ENCODE results near the gene ABTB2.

Gene ABTB2

DNA sequence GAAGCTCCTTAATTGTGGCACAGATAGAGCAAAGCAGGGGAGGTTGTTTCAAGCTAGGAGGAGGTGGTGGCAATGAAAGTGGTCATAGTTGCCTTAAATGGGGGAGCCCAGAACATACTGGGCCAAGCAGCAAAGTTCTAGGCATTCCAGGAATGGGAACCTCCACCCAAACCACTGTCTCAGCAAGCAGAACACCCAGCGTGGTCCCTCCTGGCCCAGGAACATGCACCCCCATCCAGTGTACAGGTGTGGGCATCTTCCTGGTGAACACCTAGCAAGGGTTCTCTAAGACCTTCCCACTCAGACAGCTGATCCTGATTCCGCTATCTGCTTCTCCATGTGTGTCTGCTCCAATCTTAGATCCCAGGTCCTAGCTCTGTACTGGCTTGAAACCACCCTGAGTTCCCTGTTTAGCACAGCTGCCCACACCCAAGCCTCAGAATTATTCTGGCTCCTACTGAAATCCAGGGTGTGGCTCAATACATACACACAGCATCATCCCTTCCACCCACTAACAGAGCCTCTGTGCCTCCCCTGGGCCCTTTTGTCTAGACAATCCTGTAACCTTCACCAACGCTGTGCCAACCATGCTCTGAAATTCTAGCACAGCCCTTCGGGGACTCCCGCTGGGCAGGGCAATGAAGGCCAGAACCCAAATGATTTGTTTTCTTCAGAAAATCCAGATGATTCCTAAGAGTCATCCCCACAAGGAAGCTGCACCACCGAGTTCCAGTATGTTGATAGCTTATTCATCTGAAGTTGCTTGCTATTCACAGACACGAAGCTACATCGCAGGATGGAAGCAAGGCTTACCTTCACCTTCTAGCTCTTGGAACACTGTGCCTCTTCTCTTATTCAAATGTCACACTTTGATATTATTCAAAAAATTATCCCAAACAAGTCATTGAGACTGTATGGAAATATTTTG is 76.6 kb downstream of the ABTB2 start:
- no peak for DNase-seq

- DNase-seq, result no peak
Measured at GRCh38 chr11:34278693-34279297, 79.0 kb downstream of the ABTB2 start.

DNA sequence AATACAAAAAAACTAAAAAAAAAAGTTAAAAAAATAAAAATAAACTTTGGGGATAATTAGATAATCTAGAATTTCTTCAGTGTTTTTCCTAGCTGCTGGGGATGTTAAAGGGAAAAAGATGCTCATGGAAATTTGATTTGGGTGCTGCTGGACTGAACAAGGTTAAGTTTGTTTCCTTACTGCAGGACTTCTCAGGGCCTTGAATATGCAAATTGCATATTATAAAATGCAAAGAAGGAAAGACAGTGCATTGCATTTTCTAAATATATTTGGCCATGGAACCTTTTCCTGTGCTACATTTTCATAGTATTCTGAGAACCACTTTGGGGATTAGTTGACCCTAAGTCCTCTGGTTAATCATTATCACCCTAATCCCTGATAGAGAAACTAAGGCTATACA is 79.6 kb downstream of the ABTB2 start:
- DNase-seq, result no peak

GRCh38 chr11:34277171-34277570 is 80.6 kb downstream of the ABTB2 start:
- no peak for DNase-seq

- no peak for DNase-seq
Measured at GRCh38 chr11:34276352-34276864, 81.4 kb downstream of the ABTB2 start.

- DNase-seq, result no peak
Measured at GRCh38 chr11:34275486-34275885, 82.3 kb downstream of the ABTB2 start.

- DNase-seq, result no peak
Measured at GRCh38 chr11:34274712-34275398, 83.0 kb downstream of the ABTB2 start.

DNA sequence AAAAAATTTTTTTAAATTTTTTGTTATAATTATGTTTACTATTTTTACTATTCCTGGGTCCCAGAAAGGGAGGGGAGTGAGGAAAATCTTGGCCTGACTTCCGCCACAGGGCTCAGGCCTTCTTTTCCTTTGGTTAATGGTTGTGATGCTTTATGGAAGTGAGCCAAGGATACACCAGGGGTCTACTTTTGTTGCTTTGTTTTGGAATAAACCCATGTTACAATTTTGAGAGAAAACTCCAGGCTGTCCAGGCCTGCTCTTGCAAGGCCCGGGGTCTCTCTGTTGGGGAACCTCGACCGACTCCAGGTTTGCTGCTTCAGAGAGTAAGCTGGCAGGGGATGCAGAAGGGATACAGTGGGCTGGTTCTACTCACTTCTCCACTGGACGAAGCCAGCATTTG is 84.7 kb downstream of the ABTB2 start:
- DNase-seq, result no peak

- no peak for DNase-seq
Measured at GRCh38 chr11:34271727-34272126, 86.1 kb downstream of the ABTB2 start.

DNA sequence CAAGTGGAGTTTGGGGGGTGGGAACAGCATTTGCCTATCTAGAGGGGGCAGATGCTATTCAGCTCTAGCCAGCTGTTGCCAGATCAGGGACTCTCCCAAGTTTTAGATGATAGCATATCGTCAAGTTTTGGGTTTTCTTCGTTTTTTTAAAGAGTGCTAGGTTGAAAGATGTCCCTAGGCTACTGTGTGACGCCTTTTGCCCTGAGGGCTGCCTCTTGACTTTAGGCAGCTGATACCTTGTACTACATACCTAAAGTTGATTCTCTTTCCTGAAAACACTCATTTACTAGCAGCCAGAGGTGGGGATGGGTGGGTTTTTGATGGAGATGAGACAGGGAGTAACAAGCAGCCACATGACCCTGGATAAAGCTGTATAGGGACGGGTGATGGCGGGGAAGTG is 87.1 kb downstream of the ABTB2 start:
- no peak for DNase-seq

DNA sequence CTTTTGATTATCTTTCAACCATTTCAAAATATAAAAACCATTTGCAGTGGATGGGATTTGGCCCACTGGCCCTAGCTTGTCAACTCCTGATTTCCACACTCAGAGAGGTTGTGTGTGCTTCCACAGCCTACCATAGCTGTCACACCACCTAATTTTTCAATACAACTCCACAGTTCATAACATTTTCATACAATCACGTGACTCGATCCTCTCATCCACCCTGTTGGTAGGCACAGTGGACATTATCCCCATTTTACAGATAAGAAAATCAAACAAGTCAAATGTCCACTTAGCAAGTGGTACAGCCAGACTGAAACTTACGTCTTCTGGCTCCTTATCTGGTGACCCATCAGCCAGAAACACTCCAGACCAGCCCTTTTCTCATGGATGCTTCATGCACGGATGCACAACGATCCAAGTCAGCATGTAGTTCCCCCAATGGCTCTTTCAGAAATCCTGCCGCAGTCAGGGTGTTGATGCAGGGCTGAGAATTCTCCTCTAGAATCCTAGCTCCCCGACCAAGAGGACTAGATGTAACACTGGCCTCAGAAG is 88.0 kb downstream of the ABTB2 start:
- DNase-seq, result no peak

DNA sequence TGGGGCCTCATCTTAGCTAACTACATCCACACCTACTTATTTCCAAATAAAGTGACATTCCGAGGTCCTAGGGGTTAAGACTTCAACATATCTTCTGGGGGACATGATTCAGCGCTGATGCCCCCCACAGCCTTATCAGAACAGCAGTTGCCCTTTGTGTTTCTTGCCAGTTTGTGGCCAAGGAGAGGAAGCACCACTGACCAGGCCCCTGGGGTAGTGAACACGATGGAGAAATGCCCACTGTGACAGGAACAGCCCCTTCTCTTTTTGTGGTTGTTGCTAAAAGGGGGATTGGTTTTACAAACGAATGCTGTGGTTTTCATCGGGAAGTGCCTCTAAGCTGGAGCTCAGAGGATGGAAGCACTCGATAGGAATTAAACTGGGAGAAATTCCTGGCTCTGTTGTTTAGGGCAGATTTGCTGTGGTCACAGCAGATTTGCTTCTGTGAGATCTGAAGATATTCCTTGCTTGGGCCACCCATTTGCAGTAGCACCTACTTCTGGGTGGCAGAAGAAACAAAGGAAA is 88.8 kb downstream of the ABTB2 start:
- no peak for DNase-seq

GRCh38 chr11:34267417-34267816 is 90.4 kb downstream of the ABTB2 start:
- DNase-seq, result no peak

DNA sequence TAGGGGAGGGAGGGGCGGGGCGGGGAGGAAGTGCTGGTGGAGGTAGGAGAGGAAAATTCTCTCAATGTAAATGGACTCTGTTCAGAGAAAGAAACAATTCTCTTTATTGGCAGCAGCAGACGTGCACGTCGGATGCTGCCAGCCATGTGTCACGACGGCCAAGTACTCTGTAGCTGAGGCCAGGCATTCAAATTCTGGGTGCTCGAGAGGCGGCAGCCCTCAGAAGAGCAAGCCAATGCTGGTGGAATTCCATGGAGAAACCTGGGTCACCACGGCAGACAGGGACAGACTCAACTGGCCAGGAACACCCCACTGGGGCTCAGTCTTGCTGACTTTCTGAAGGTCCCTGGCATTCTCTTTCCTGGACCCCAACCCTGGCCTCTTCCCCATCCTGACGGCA is 90.8 kb downstream of the ABTB2 start:
- DNase-seq, result no peak

DNA sequence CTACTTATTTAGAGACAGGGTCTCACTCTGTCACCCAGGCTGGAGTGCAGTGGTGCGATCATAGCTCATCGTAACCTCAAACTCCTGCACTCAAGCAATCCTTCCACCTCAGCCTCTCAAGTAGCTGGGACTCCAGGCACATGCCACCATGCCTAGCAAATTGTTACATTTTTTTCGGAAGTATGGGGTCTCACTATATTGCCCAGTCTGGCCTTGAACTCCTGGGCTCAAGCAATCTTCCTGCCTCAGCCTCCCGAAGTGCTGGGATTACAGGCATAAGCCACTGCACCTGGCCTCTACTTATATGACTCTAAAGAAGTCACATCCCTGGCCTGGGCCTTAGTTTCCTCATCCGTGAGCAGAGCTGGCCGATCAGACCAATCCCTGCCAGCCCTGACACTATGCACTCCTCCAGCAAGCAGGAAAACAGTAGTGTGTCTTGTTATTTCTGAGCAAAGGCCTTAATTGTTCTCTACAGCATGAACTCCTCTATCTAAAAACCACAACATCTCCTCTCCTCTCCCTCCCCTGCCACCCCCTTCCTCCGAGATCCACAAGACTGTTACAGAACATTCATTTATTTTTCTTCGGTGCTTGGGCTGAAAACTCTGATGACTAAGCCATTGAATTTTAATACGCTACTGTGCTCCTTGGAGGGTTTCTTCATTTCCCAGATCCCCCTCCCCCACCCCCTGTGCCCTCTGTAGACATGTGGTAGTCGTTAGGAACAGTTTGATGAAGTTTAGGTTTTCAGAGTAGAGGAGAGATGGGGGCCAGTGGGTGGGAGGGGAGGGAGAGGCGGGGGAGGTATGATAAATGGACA is 91.5 kb downstream of the ABTB2 start:
- no peak for DNase-seq

GRCh38 chr11:34264303-34265110 is 93.3 kb downstream of the ABTB2 start:
- DNase-seq, result no peak

- no peak for DNase-seq
Measured at GRCh38 chr11:34263441-34264091, 94.2 kb downstream of the ABTB2 start.

DNA sequence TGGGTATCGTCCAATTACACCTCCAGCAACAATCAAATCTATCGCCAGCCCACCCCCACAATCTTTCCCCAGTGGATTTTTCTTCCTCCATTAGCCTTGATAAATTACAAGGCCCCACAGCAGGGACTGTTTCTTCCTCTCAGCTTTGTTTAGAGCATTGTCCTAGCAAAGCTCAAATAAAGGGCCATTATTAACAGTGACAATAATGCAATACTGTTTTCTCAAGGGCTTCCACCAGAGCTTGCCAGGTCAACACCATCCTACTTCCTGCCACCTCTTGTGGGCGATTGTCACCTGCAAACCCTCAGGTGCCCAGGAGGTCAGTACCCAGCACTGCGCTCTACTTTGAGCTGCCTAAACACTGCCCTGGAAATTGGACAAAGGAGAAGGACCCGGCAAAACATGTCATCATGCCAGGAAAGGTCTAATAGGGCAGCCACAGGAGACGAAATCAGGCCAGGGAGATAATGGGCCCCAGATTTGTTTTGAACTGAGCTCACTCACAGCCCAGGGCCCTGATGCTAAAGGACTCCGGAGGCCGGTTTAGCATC is 95.2 kb downstream of the ABTB2 start:
- DNase-seq, result no peak

- DNase-seq, result no peak
Measured at GRCh38 chr11:34261820-34262219, 96.0 kb downstream of the ABTB2 start.

DNA sequence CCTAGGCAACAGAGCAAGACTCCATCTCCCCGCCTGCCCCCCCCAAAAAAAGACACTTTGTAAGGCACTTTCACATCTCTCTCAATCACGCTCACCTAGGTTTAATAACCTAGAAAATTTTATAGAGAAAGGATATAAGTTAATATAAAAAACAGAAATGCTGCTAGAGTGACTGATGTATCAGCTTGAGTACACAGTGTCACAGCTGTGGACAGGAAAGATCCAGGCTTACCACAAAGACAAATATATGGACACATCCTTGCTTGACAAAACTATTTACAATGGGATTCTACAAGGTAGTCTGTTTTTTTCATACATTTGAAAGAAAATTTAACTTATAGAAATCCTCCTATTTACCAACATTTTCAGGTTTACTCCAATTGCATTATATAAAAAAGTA is 96.7 kb downstream of the ABTB2 start:
- DNase-seq, result no peak

Data from activated CD8-positive, alpha-beta memory T cell treated with anti-CD3 and anti-CD28 coated beads, Interleukin-2, amount 50 U/mL, for 48 hours (primary cell).